GM23338 (cell line): ENCODE results near the gene CDK5RAP1. TPM values are rescaled to one million over a fixed set of nuclear protein-coding genes. Genes with fewer than 3 reads are reported as not detected.

Source experiments
- ATAC-seq: fragments of 200-7000 bp; cut with Tn5 transposase; 3 replicates; pipeline ENCODE4 v1.9.1; 2020
- DNase-seq: peaks from one replicate; pipeline ENCODE4 v3.0.0-alpha.2; 2015; ENCODE audit warnings: low spot score
- H2AFZ ChIP-seq: fragments of 200-600 bp; sonication (generic); 2 replicates; pipeline ENCODE4 v1.8.0; 2016; ENCODE audit warnings: antibody characterized with exemption, mild to moderate bottlenecking, moderate library complexity
- H3F3A ChIP-seq: fragments of 200-600 bp; sonication (generic); replicated peaks from 2 replicates; pipeline ENCODE4 v1.8.0; 2017; ENCODE audit warnings: antibody characterized with exemption, mixed run types, low read depth
- H3K27ac ChIP-seq: fragments of 200-600 bp; sonication (generic); 2 replicates; pipeline ENCODE4 v1.6.1; 2016; ENCODE audit warnings: low read depth
- H3K27me3 ChIP-seq: fragments of 200-600 bp; sonication (generic); 2 replicates; pipeline ENCODE4 v1.8.0; 2016; ENCODE audit warnings: mild to moderate bottlenecking, mixed run types, moderate library complexity; ENCODE audit not compliant: insufficient read depth
- H3K36me3 ChIP-seq: fragments of 200-600 bp; sonication (generic); 2 replicates; pipeline ENCODE4 v1.8.0; 2016; ENCODE audit warnings: mild to moderate bottlenecking; ENCODE audit not compliant: insufficient read depth
- H3K4me1 ChIP-seq: fragments of 200-600 bp; sonication (generic); 2 replicates; pipeline ENCODE4 v1.8.0; 2016; ENCODE audit warnings: mild to moderate bottlenecking, moderate library complexity; ENCODE audit not compliant: insufficient read depth
- H3K4me2 ChIP-seq: fragments of 200-600 bp; sonication (generic); 2 replicates; pipeline ENCODE4 v1.7.1; 2017; ENCODE audit warnings: mixed run types
- H3K4me3 ChIP-seq: fragments of 200-600 bp; sonication (generic); 2 replicates; pipeline ENCODE4 v1.6.1; 2016; ENCODE audit warnings: mixed run types
- H3K79me2 ChIP-seq: fragments of 200-600 bp; sonication (generic); replicated peaks from 2 replicates; pipeline ENCODE4 v1.8.0; 2017; ENCODE audit warnings: mild to moderate bottlenecking; ENCODE audit not compliant: insufficient read depth
- H3K9me2 ChIP-seq: fragments of 200-600 bp; sonication (generic); 2 replicates; pipeline ENCODE4 v1.8.0; 2017; ENCODE audit not compliant: insufficient read depth
- H4K20me1 ChIP-seq: fragments of 200-600 bp; sonication (generic); replicated peaks from 2 replicates; pipeline ENCODE4 v1.8.0; 2017; ENCODE audit warnings: mild to moderate bottlenecking; ENCODE audit not compliant: insufficient read depth
- H3K27ac Mint-ChIP-seq: 2 replicates; pipeline ENCODE4 v1.8.0; 2020; ENCODE audit warnings: inconsistent platforms, mild to moderate bottlenecking, moderate library complexity, mixed read lengths
- H3K27me3 Mint-ChIP-seq: 3 replicates; pipeline ENCODE4 v1.8.0; 2022; ENCODE audit warnings: low read depth, mild to moderate bottlenecking, moderate library complexity, mixed read lengths, inconsistent platforms; ENCODE audit not compliant: insufficient read depth, poor library complexity
- H3K36me3 Mint-ChIP-seq: 3 replicates; pipeline ENCODE4 v1.8.0; 2021; ENCODE audit warnings: low read depth, mild to moderate bottlenecking, inconsistent platforms, moderate library complexity, mixed read lengths
- H3K4me1 Mint-ChIP-seq: 3 replicates; pipeline ENCODE4 v1.8.0; 2020; ENCODE audit warnings: mild to moderate bottlenecking, inconsistent platforms, mixed read lengths
- H3K4me3 Mint-ChIP-seq: 3 replicates; pipeline ENCODE4 v1.8.0; 2021; ENCODE audit warnings: moderate library complexity, mild to moderate bottlenecking, inconsistent platforms, mixed read lengths
- H3K9me3 Mint-ChIP-seq: 3 replicates; pipeline ENCODE4 v1.8.0; 2020; ENCODE audit warnings: moderate library complexity, mild to moderate bottlenecking, inconsistent platforms, mixed read lengths
- CREB1 ChIP-seq: fragments of 250-450 bp; sonication (Bioruptor Pico); IDR thresholded peaks from 2 replicates; pipeline ENCODE4 v1.5.0; 2020; ENCODE audit warnings: low read depth, mild to moderate bottlenecking, moderate library complexity
- CTCF ChIP-seq, 2 experiments: fragments of 200-600 bp in 1 of 2; sonication (generic) in 1 of 2; conservative IDR thresholded peaks; 2 replicates each; pipeline versions ENCODE4 v1.5.1 to v1.6.1; 2016 to 2017; ENCODE audit warnings: antibody characterized with exemption in 2 of 2, low read depth in 2 of 2, mild to moderate bottlenecking in 2 of 2, moderate library complexity in 1 of 2
- ETS1 ChIP-seq: IDR thresholded peaks from 2 replicates; pipeline ENCODE4 v1.6.1; 2016; ENCODE audit warnings: antibody characterized with exemption
- EZH2phosphoT487 ChIP-seq: fragments of 200-600 bp; sonication (generic); IDR thresholded peaks from one replicate; pipeline ENCODE4 v1.8.1; 2018; ENCODE audit warnings: antibody characterized with exemption; ENCODE audit not compliant: unreplicated experiment
- JUNB ChIP-seq: IDR thresholded peaks from one replicate; pipeline ENCODE4 v1.6.1; 2016; ENCODE audit warnings: antibody characterized with exemption; ENCODE audit not compliant: unreplicated experiment
- NANOG ChIP-seq: IDR thresholded peaks from 2 replicates; pipeline ENCODE4 v1.6.1; 2016; ENCODE audit warnings: antibody characterized with exemption, borderline replicate concordance
- POLR2AphosphoS5 ChIP-seq: IDR thresholded peaks from 2 replicates; pipeline ENCODE4 v1.6.1; 2016; ENCODE audit warnings: antibody characterized with exemption, low read depth
- REST ChIP-seq: IDR thresholded peaks from one replicate; pipeline ENCODE4 v1.6.1; 2018; ENCODE audit warnings: antibody characterized with exemption; ENCODE audit not compliant: unreplicated experiment
- STAT1 ChIP-seq: IDR thresholded peaks from one replicate; pipeline ENCODE4 v1.6.1; 2016; ENCODE audit warnings: antibody characterized with exemption; ENCODE audit not compliant: unreplicated experiment
- ZNF114 ChIP-seq: fragments of 250-450 bp; sonication (Bioruptor Pico); IDR thresholded peaks from 2 replicates; pipeline ENCODE4 v1.5.0; 2020; ENCODE audit warnings: mild to moderate bottlenecking, moderate library complexity
- ZNF331 ChIP-seq: fragments of 250-450 bp; sonication (Bioruptor Pico); IDR thresholded peaks from 2 replicates; pipeline ENCODE4 v1.5.0; 2020; ENCODE audit warnings: low read depth, mild to moderate bottlenecking, moderate library complexity
- ZNF462 ChIP-seq: fragments of 250-450 bp; sonication (Bioruptor Pico); IDR thresholded peaks from 2 replicates; pipeline ENCODE4 v1.5.0; 2020; ENCODE audit warnings: mild to moderate bottlenecking, moderate library complexity
- polyA plus RNA-seq: library from polyadenylated mRNA; unstranded; fragments of >200 nt; fragmentation: Nextera tagmentation; extraction: Ambion mirVana; gene quantifications from 2 replicates; pipeline ENCODE4 v1.2.1, GENCODE V29; 2016
- total RNA-seq: library from RNA; depleted of rRNA; stranded (reverse); fragments of >200 nt; shearing (Covaris generic); gene quantifications from 2 replicates; pipeline ENCODE4 v1.2.3, GENCODE V29; 2014

CDK5RAP1 gene
- total and polyA plus RNA-seq, 2 experiments from 2014 or later: 33.8 to 38.1 TPM

- TF ChIP-seq ETS1: no peak
- TF ChIP-seq POLR2AphosphoS5: no peak
Measured at GRCh38 chr20:33322456-33322855, 78.9 kb downstream of the CDK5RAP1 start (continued).

GRCh38 chr20:33320006-33320405 is 81.3 kb downstream of the CDK5RAP1 start:
- H3K4me1 Mint-ChIP-seq: no peaks in the 10 kb centered on the region
- H3K4me3 Mint-ChIP-seq: no peak overlapping the region
- H3F3A ChIP-seq: no peaks in the 10 kb centered on the region
- no peaks in the 10 kb centered on the region for H3K4me1 ChIP-seq
- no peak overlapping the region for H3K4me3 ChIP-seq
- DNase-seq: no peak
- H3K9me2 ChIP-seq: no peaks in the 10 kb centered on the region
- no peaks in the 10 kb centered on the region for H3K27me3 ChIP-seq
- H3K27ac Mint-ChIP-seq: no peak overlapping the region
- H3K9me3 Mint-ChIP-seq: no peaks in the 10 kb centered on the region; the same call in 2 of the 3 replicates
- no peak overlapping the region for H2AFZ ChIP-seq
- H3K27me3 Mint-ChIP-seq: peaks cover 10% of the 10 kb centered on the region
- no peak overlapping the region for H3K4me2 ChIP-seq
- H3K36me3 Mint-ChIP-seq: no peaks in the 10 kb centered on the region
- no peaks in the 10 kb centered on the region for H4K20me1 ChIP-seq
- no peaks in the 10 kb centered on the region for H3K36me3 ChIP-seq
- no peaks in the 10 kb centered on the region for H3K79me2 ChIP-seq
- no peak for ATAC-seq
- H3K27ac ChIP-seq: no peak overlapping the region
- TF ChIP-seq ETS1 (no peak), JUNB (no peak), ZNF331 (no peak), REST (no peak), POLR2AphosphoS5 (no peak), CTCF (conservative IDR thresholded peaks at IDR 0.05; ENCODE audit: low read depth in 2 of 2) (no peak), CREB1 (CRISPR knock-in tag) (no peak), NANOG (no peak), ZNF462 (CRISPR knock-in tag) (no peak), ZNF114 (CRISPR knock-in tag) (no peak), EZH2phosphoT487 (no peak), STAT1 (no peak)
